Stimulated activated CD8-positive, alpha-beta memory T cell treated with anti-CD3 and anti-CD28 coated beads, Interleukin-7, amount 100 ng/mL, for 1 hour (primary cell): ENCODE results near the gene FHIT.

Experiments used
- DNase-seq, 2 donors: peaks; one replicate each; pipeline ENCODE4 v3.0.0-alpha.2; 2020; ENCODE audit warnings: low read depth in 2 of 2

FHIT gene

DNA sequence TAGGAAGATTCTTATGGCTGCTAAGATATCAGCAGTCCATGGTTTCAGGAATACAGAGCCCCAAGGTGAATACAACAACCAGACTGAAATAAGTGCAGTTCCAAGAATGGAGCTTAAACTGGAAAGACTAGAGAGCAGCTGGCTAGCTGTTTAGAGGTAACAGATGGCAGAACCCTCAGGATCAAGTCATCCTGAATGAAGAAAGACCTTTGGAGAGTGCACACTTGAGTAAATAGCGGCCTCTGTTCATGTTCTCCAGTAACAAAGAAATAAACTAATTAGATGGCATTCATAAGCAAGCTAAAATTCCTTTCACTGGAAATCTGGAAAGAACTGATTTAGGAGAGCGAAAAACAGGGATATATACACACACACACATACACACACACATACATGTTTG is 968.4 kb downstream of the FHIT start:
- DNase-seq = no peak

GRCh38 chr3:60281970-60282369 is 969.3 kb downstream of the FHIT start:
- no peak for DNase-seq

GRCh38 chr3:60277361-60277800 is 973.9 kb downstream of the FHIT start:
- no peak for DNase-seq

DNA sequence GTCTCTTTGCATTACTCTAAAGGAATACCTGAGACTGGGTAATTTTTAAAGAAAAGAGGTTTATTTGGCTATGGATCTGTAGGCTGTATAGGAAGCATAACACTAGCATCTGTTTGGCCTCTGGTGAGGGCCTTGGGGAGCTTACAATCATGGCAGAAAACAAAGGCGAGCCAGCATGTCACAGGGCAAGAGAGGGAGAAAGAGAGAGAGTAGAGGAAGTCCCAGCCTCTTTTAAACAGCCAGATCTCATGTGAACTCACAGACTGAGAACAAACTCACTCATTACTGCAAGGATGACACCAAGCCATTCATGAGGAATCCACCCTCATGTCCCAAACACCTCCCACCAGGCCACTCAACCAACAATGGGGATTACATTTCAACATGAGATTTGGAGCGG is 974.6 kb downstream of the FHIT start:
- no peak for DNase-seq

DNA sequence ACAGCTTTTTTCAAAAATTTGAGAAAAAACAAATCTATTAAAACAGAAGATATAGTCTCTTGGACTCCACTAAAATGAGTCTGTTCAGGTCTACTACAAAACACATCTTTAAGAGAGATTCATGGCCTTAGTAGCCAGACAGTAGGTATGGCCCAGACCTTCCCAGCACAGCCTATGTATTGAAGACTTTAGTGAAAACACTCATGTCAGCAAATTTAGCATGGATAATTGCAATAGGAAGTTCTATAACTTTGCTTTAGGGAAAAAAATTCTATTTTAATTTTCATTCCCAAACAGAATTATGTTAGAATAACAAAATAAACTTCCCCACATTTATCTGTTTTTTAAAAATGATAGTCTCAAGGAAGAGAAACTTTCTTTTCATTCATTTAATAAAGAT is 976.6 kb downstream of the FHIT start:
- DNase-seq = no peak

GRCh38 chr3:60274098-60274497 is 977.2 kb downstream of the FHIT start:
- no peak for DNase-seq

DNA sequence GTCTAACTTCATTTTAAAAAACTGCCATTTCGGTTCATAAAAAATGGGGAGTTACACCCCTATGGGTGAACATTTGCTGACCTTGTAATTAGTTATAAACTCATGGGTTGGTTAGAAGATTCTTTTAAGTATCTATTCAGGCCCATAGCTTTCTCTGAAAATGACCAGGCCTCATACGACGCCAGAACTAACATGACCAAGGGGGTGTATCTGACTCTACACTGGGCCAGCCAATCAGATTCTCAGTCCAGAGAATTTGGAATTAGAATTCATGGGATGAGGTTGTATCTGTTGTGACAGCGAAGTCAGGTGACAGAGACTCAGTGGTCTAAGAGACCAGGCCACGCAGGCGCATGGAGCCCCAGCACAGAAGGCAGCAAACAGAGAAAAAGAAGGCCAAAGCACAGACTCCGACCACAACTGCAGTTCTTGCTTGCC is 981.4 kb downstream of the FHIT start:
- DNase-seq = no peak

- DNase-seq = no peak
Observed at GRCh38 chr3:60269377-60269776, 981.9 kb downstream of the FHIT start.

GRCh38 chr3:60268123-60268522 is 983.1 kb downstream of the FHIT start:
- no peak for DNase-seq

GRCh38 chr3:60266444-60266843 is 984.8 kb downstream of the FHIT start:
- DNase-seq = no peak

- no peak for DNase-seq
Observed at GRCh38 chr3:60263191-60263590, 988.1 kb downstream of the FHIT start.

GRCh38 chr3:60262546-60262945 is 988.7 kb downstream of the FHIT start:
- no peak for DNase-seq

- no peak for DNase-seq
Observed at GRCh38 chr3:60260546-60260945, 990.7 kb downstream of the FHIT start.

GRCh38 chr3:60250810-60251209 is 1000.4 kb downstream of the FHIT start:
- no peak for DNase-seq

GRCh38 chr3:60250206-60250605 is 1001.0 kb downstream of the FHIT start:
- DNase-seq = no peak

- no peak for DNase-seq
Observed at GRCh38 chr3:60246361-60246760, 1004.9 kb downstream of the FHIT start.

GRCh38 chr3:60243456-60243855 is 1007.8 kb downstream of the FHIT start:
- DNase-seq = no peak

- DNase-seq = no peak
Observed at GRCh38 chr3:60240492-60240891, 1010.8 kb downstream of the FHIT start.

- DNase-seq = no peak
Observed at GRCh38 chr3:60238550-60238949, 1012.7 kb downstream of the FHIT start.

GRCh38 chr3:60229502-60229901 is 1021.8 kb downstream of the FHIT start:
- DNase-seq = no peak

DNA sequence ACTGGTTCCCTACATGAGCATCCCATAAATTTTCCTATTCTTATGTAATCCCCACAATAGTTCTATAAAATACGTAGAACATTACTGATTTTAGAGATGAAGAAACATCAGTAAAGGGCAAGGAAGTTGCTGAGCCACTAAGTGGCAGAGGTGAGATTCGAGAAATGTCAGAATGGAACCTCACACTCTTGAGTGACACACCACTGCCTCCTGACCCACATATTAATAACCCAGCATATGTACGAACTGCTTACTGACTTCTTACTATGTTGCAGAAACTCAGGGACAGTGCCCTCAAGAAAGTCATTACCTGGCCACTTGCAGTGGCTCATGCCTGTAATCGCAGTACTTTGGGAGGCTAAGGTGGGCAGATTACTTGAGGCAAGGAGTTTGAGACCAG is 1022.4 kb downstream of the FHIT start:
- DNase-seq = no peak

DNA sequence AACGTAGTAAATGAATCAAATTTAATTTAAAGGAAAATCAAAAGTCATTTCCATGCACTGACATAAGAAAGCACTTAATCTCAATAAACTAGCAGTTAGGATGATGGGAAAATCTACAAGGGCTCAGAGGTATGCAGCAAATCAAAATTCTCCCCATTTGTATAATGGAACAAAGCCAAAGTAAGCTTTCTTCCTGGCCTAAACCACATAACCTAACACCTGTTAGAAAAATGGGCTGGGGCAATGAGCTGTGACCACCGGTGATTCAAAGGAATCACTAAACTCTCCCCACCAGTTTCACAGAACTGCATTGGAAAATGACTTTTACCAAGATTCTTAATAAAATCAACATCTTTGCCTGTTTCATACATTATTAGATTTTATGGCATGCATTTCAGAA is 1024.3 kb downstream of the FHIT start:
- no peak for DNase-seq

DNA sequence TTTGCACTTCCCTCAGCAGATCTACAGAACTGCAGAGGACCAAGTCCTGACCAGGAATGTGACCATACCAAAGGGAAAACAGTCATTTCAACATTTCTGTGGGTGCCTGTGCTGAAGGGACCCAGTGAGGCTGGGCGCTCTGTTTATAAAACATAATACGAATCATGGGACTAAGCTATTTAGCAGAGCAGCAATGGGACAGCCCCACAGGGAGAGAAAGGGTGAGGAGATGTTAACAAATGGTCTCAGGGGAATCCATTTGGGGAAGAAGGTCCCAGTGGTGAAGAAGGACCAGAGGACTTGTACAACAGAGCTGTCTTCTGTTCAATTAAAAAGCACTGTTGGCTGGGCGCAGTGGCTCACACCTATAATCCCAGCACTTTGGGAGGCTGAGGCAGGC is 1025.4 kb downstream of the FHIT start:
- no peak for DNase-seq

GRCh38 chr3:60220768-60221167 is 1030.5 kb downstream of the FHIT start:
- DNase-seq = no peak

DNA sequence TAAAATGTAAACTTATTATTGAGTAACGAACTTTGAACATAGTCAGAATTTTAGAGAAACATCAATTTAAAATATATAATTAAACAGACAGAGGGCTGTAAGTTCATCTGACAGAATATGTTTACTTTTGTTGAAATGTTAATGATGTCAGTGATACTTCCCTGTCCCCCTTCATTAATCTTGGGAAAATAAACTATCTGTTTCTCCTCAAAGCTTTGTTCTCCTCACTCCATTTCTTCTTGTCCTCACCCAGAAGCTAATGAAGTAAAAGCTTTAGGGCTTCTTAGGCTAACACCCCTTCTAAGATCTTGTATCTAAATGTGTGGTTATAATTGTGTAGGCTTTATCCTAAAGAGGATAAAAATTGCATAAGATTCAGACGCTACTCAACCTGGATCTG is 1031.8 kb downstream of the FHIT start:
- DNase-seq = no peak
